GM12801 (cell line): Measurements from ENCODE around the gene PRAC2.

ENCODE experiments used
- TF ChIP-seq, protein P1 (sequence below): IDR thresholded peaks from one replicate; pipeline ENCODE4 v1.5.1; 2011; ENCODE audit warnings: control low read depth; ENCODE audit not compliant: insufficient read length; ENCODE audit errors: extremely low read depth

The PRAC2 gene

GRCh38 chr17:48722915-48723422 is at the start of gene PRAC2:
TSS of gene PRAC2 (plus strand) at chr17:48723185. CDS start at chr17:48724411, 1,226 bp downstream.
- TF ChIP-seq, protein P1, sequence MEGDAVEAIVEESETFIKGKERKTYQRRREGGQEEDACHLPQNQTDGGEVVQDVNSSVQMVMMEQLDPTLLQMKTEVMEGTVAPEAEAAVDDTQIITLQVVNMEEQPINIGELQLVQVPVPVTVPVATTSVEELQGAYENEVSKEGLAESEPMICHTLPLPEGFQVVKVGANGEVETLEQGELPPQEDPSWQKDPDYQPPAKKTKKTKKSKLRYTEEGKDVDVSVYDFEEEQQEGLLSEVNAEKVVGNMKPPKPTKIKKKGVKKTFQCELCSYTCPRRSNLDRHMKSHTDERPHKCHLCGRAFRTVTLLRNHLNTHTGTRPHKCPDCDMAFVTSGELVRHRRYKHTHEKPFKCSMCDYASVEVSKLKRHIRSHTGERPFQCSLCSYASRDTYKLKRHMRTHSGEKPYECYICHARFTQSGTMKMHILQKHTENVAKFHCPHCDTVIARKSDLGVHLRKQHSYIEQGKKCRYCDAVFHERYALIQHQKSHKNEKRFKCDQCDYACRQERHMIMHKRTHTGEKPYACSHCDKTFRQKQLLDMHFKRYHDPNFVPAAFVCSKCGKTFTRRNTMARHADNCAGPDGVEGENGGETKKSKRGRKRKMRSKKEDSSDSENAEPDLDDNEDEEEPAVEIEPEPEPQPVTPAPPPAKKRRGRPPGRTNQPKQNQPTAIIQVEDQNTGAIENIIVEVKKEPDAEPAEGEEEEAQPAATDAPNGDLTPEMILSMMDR = no peak

- TF ChIP-seq, protein P1 = no peak
These were observed 45.9 kb upstream of the PRAC2 start for GRCh38 chr17:48676963-48677558.

GRCh38 chr17:48678141-48678971 is 44.6 kb upstream of the PRAC2 start:
- TF ChIP-seq, protein P1 = no peak

- TF ChIP-seq, protein P1 = no peak
These were observed 43.4 kb upstream of the PRAC2 start for GRCh38 chr17:48679385-48680096.

GRCh38 chr17:48681609-48682008 is 41.4 kb upstream of the PRAC2 start:
- TF ChIP-seq, protein P1 = no peak

DNA sequence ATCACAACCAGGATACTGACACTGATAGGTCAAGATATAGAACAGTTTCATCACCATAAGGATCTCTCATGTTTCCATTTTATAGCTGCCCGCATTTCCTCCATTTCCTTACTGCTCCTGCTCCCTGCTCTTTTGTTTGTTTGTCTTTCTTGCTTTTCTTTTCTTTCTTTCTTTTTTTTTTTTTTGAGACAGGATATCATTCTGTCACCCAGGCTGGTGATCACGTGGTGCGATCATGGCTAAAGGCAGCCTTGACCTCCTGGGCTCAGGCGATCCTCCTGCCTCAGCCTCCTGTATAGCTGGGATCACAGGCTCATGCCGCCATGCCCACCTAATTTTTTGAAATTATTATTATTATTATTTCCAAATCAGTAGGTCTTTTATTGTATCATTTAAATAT is 32.3 kb upstream of the PRAC2 start:
- TF ChIP-seq, protein P1 = no peak

DNA sequence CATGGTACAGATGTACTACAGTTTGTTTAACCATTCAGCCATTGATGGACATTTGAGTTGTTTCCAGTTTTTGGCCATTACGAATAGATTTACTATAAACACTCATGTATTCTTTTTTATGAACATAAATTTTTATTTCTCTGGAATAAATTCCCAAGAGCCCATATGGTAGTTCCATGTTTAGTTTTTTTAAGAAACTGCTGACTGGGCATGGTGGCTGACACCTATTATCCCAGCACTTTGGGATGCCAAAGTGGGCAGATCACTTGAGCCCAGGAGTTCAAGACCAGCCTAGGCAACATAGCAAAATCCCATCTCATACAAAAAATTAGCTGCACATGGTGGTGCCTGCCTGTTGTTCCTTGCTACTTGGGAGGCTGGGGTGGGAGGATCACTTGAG is 30.9 kb upstream of the PRAC2 start:
- TF ChIP-seq, protein P1 = no peak
